ENCODE data around the gene PARD3B. TPM values are rescaled to one million over a fixed set of nuclear protein-coding genes. Genes with fewer than 3 reads are reported as not detected.

PARD3B gene
- total RNA-seq, 1 experiment from 2014 or later, result 6.4 TPM

GRCh38 chr2:205187731-205188130 lies 642.5 kb downstream of the PARD3B start:
- Histone ChIP-seq H3K27me3 (ENCODE audit: insufficient read depth, low read length) (no peaks in the 10 kb centered on the region), H3K79me2 (ENCODE audit: insufficient read depth, low read length) (no peaks in the 10 kb centered on the region), H3K9me3 (ENCODE audit: control insufficient read depth, low read depth, low read length) (no peaks in the 10 kb centered on the region), H3K4ac (ENCODE audit: low read depth, low read length) (no peak overlapping the region), H2AK5ac (ENCODE audit: insufficient read length, low read length) (no peak overlapping the region), H2BK20ac (ENCODE audit: low read depth, low read length, poor library complexity, severe bottlenecking) (no peak overlapping the region), H2BK5ac (ENCODE audit: insufficient read length, low read length) (no peak overlapping the region), H4K5ac (ENCODE audit: insufficient read length, low read depth, low read length) (no peak overlapping the region), H4K20me1 (ENCODE audit: control insufficient read depth, insufficient read depth, insufficient read length) (no peaks in the 10 kb centered on the region), H2BK120ac (ENCODE audit: low read depth, low read length, poor library complexity, severe bottlenecking) (no peak overlapping the region), H3K23ac (ENCODE audit: insufficient read length, low read depth, low read length) (no peak overlapping the region), H3K9ac (ENCODE audit: extremely low read depth, insufficient read length, low read length) (no peak overlapping the region), H3K14ac (ENCODE audit: insufficient read depth, low read length) (no peak overlapping the region), H2BK12ac (ENCODE audit: insufficient read length, low read depth, low read length) (no peak overlapping the region), H3K56ac (ENCODE audit: insufficient read length, low read depth, low read length) (no peak overlapping the region), H3K79me1 (ENCODE audit: insufficient read depth, low read depth, low read length, poor library complexity, severe bottlenecking) (no peaks in the 10 kb centered on the region), H4K8ac (replicated peaks; ENCODE audit: insufficient read length, low read depth, low read length) (no peak overlapping the region), H2AFZ (ENCODE audit: low read length) (no peak overlapping the region), H3K23me2 (ENCODE audit: insufficient read length, low read depth, low read length, poor library complexity, severe bottlenecking) (no peaks in the 10 kb centered on the region), H3K4me1 (ENCODE audit: insufficient read depth, low read length) (no peaks in the 10 kb centered on the region), H4K91ac (ENCODE audit: insufficient read length, low read depth, low read length) (no peak overlapping the region), H3T11ph (ENCODE audit: low read length) (no peak overlapping the region), H3K27ac (ENCODE audit: insufficient read length, low read depth, low read length) (no peak overlapping the region), H2BK15ac (ENCODE audit: low read depth, low read length) (no peak overlapping the region), H3K18ac (ENCODE audit: insufficient read length, low read depth, low read length) (no peak overlapping the region), H3K4me2 (ENCODE audit: insufficient read depth, insufficient read length, low read length) (no peak overlapping the region)
- Mint-ChIP-seq H3K4me3 (no peak overlapping the region), H3K27ac (no peak overlapping the region), H3K9me3 (no peaks in the 10 kb centered on the region), H3K36me3 (ENCODE audit: insufficient read depth in 1 of 3, low read depth in 3 of 3) (no peaks in the 10 kb centered on the region; a peak in 2 of 7 replicates), H3K4me1 (peaks cover 10 to 11% of the 10 kb centered on the region in 2 experiments), H3K27me3 (ENCODE audit: low read depth) (no peaks in the 10 kb centered on the region)
- WGBS (ENCODE audit: extremely low coverage, insufficient read length, low lambda C conversion rate), result no CpG with 5 or more reads among the region's 6 CpGs
- TF ChIP-seq CTCF (conservative IDR thresholded peaks at IDR 0.05), result no peak
- DNase-seq, result no peak

All from H9 (cell line).